HCT116 (cell line): ENCODE measurements around the gene KCNK5. TPM values are rescaled to one million over a fixed set of nuclear protein-coding genes. Genes with fewer than 3 reads are reported as not detected.

ENCODE experiments used
- ATAC-seq: fragments of 200-7000 bp; cut with Tn5 transposase; 2 replicates; pipeline ENCODE4 v1.9.1; 2020; ENCODE audit warnings: mild to moderate bottlenecking, moderate library complexity
- BruUV-seq: library from RNA; stranded (reverse); fragments of 400-500 nt; replicated peaks from 2 replicates; lab custom pipeline; 2021; lab: Mats Ljungman, UMichigan
- CTCF ChIA-PET: fragments of 300-600 bp; sonication (Branson Sonifier 250); formaldehyde crosslinking; loops from one replicate; lab custom pipeline; 2021; ENCODE audit warnings: antibody characterized with exemption; lab: Charles Lee
- POLR2A ChIA-PET: fragments of 300-600, 350-600 bp; sonication (Branson Sonifier 250); formaldehyde crosslinking; loops from one replicate; lab custom pipeline; 2021; ENCODE audit warnings: antibody characterized with exemption; lab: Charles Lee
- RAD21 ChIA-PET, 2 experiments: fragments of 300-600 bp; sonication (Branson Sonifier 250); formaldehyde crosslinking; loops; one replicate each; lab custom pipeline; 2023; ENCODE audit warnings: low total read pairs in 2 of 2; ENCODE audit not compliant: uncharacterized antibody in 2 of 2, unreplicated experiment in 2 of 2, low non-redundant PET in 1 of 2; lab: Charles Lee
- DNase-seq: peaks from one replicate; pipeline ENCODE4 v3.0.0-alpha.2; 2010; ENCODE audit warnings: low read depth, low spot score
- H2AFZ ChIP-seq: fragments of 200-600 bp; shearing (Covaris generic), sonication (generic); 2 replicates; pipeline ENCODE4 v1.6.1; 2017; ENCODE audit warnings: low read depth, mixed run types, mixed read lengths, antibody characterized with exemption, low read length; ENCODE audit not compliant: poor library complexity, severe bottlenecking
- H3K27ac ChIP-seq: 2 replicates; pipeline ENCODE4 v1.5.1; 2012; ENCODE audit warnings: low read depth, low read length
- H3K27me3 ChIP-seq: fragments of 200-600 bp; sonication (generic); 2 replicates; pipeline ENCODE4 v1.6.1; 2016; ENCODE audit warnings: mixed run types, low read length, mixed read lengths; ENCODE audit not compliant: insufficient read depth
- H3K36me3 ChIP-seq, 2 experiments: fragments of 200-500 bp in 1 of 2; fragments of 200-600 bp in 1 of 2; sonication (Bioruptor generic) in 1 of 2; sonication (generic) in 1 of 2; 2 replicates each; pipeline versions ENCODE4 v1.5.1 to v1.6.1; 2014 to 2016; ENCODE audit warnings: low read length in 2 of 2, inconsistent platforms in 1 of 2, mixed read lengths in 1 of 2, mixed run types in 1 of 2; ENCODE audit not compliant: insufficient read depth in 2 of 2, control insufficient read depth in 1 of 2
- H3K4me1 ChIP-seq, 2 experiments: fragments of 200-600 bp in 1 of 2; sonication (generic) in 1 of 2; 2 replicates each; pipeline versions ENCODE4 v1.5.1 to v1.6.1; 2012 to 2017; ENCODE audit warnings: low read length in 2 of 2, inconsistent platforms in 1 of 2, mild to moderate bottlenecking in 1 of 2, mixed read lengths in 1 of 2, mixed run types in 1 of 2, moderate library complexity in 1 of 2; ENCODE audit not compliant: insufficient read depth in 2 of 2, control insufficient read depth in 1 of 2
- H3K4me2 ChIP-seq: fragments of 200-600 bp; sonication (generic); 2 replicates; pipeline ENCODE4 v1.6.1; 2017; ENCODE audit warnings: mixed run types, low read length, mixed read lengths
- H3K4me3 ChIP-seq, 2 experiments: fragments of 200-600 bp in 1 of 2; sonication (generic) in 1 of 2; replicated peaks in 1 of 2; 2 replicates each; pipeline ENCODE4 v1.5.1; 2011 to 2016; ENCODE audit warnings: low read length in 2 of 2, control low read depth in 1 of 2, low read depth in 1 of 2, mild to moderate bottlenecking in 1 of 2, mixed read lengths in 1 of 2, mixed run types in 1 of 2
- H3K79me2 ChIP-seq: fragments of 200-600 bp; sonication (generic); 2 replicates; pipeline ENCODE4 v1.6.1; 2017; ENCODE audit warnings: mild to moderate bottlenecking, mixed run types, low read length, moderate library complexity, mixed read lengths; ENCODE audit not compliant: insufficient read depth
- H3K9ac ChIP-seq: fragments of 200-600 bp; sonication (generic); 2 replicates; pipeline ENCODE4 v1.6.1; 2016; ENCODE audit warnings: low read length, mixed read lengths
- H3K9me2 ChIP-seq: fragments of 200-600 bp; sonication (generic), shearing (Covaris generic); 2 replicates; pipeline ENCODE4 v1.6.1; 2017; ENCODE audit warnings: mixed run types, mild to moderate bottlenecking, moderate library complexity; ENCODE audit not compliant: insufficient read depth
- H3K9me3 ChIP-seq, 2 experiments: fragments of 200-500 bp in 1 of 2; fragments of 200-600 bp in 1 of 2; sonication (Bioruptor generic) in 1 of 2; sonication (generic) in 1 of 2; 2 replicates each; pipeline ENCODE4 v1.6.1; 2014 to 2017; ENCODE audit warnings: low read length in 2 of 2, mixed read lengths in 2 of 2, inconsistent platforms in 1 of 2, low read depth in 1 of 2, mild to moderate bottlenecking in 1 of 2, mixed run types in 1 of 2, moderate library complexity in 1 of 2; ENCODE audit not compliant: control insufficient read depth in 1 of 2, insufficient read depth in 1 of 2
- H4K20me1 ChIP-seq: fragments of 200-600 bp; sonication (generic), shearing (Covaris generic); 2 replicates; pipeline ENCODE4 v1.6.1; 2017; ENCODE audit warnings: mixed run types, mild to moderate bottlenecking, moderate library complexity; ENCODE audit not compliant: insufficient read depth
- CBX3 ChIP-seq: IDR thresholded peaks from 2 replicates; pipeline ENCODE4 v1.6.1; 2012; ENCODE audit warnings: low read depth
- CEBPB ChIP-seq: IDR thresholded peaks from 2 replicates; pipeline ENCODE4 v1.6.1; 2012; ENCODE audit warnings: low read depth
- EGR1 ChIP-seq: IDR thresholded peaks from 2 replicates; pipeline ENCODE4 v1.6.1; 2012; ENCODE audit warnings: low read depth
- ELF1 ChIP-seq: IDR thresholded peaks from 2 replicates; pipeline ENCODE4 v1.6.1; 2012; ENCODE audit warnings: low read depth, borderline replicate concordance
- EZH2 ChIP-seq: fragments of 200-600 bp; sonication (generic); IDR thresholded peaks from 2 replicates; pipeline ENCODE4 v1.6.1; 2017; ENCODE audit warnings: antibody characterized with exemption, mixed run types
- FOSL1 ChIP-seq: IDR thresholded peaks from 2 replicates; pipeline ENCODE4 v1.6.1; 2012; ENCODE audit warnings: low read depth
- POLR2A ChIP-seq: IDR thresholded peaks from 2 replicates; pipeline ENCODE4 v1.7.0; 2011; ENCODE audit warnings: borderline replicate concordance; ENCODE audit not compliant: insufficient read depth, insufficient read length; ENCODE audit errors: extremely low read depth
- POLR2AphosphoS5 ChIP-seq: IDR thresholded peaks from 2 replicates; pipeline ENCODE4 v1.6.1; 2011; ENCODE audit warnings: mild to moderate bottlenecking, low read depth, low read length, moderate library complexity
- RAD21 ChIP-seq: IDR thresholded peaks from 2 replicates; pipeline ENCODE4 v1.6.1; 2012; ENCODE audit warnings: low read depth, mild to moderate bottlenecking
- SIN3A ChIP-seq: IDR thresholded peaks from 2 replicates; pipeline ENCODE4 v1.6.1; 2012; ENCODE audit warnings: low read depth
- SP1 ChIP-seq: IDR thresholded peaks from 2 replicates; pipeline ENCODE4 v1.6.1; 2012; ENCODE audit warnings: low read depth
- YY1 ChIP-seq: IDR thresholded peaks from 2 replicates; pipeline ENCODE4 v1.6.1; 2011; ENCODE audit warnings: low read length, low read depth, moderate library complexity, mild to moderate bottlenecking; ENCODE audit not compliant: insufficient replicate concordance; ENCODE audit errors: extremely low read depth
- ZFX ChIP-seq: fragments of 450-650 bp; IDR thresholded peaks from 2 replicates; pipeline ENCODE4 v1.6.1; 2017
- intact Hi-C: fragments of 100-400 bp; cut with micrococcal nuclease; formaldehyde crosslinking; loops from 2 replicates; pipeline ENCODE4 v1.10.0; 2022
- total RNA-seq: library from RNA; stranded (reverse); gene quantifications from one replicate; pipeline ENCODE4 v1.2.1, GENCODE V29; 2021; ENCODE audit not compliant: unreplicated experiment
- TF ChIP-seq, protein P1 (sequence below): IDR thresholded peaks from 2 replicates; pipeline ENCODE4 v1.6.1; 2012
- TF ChIP-seq, protein P2 (sequence below): IDR thresholded peaks from 2 replicates; pipeline ENCODE4 v1.6.1; 2012; ENCODE audit warnings: low read depth

KCNK5 gene
- total RNA-seq, 1 experiment from 2014 or later, result 9.5 TPM

DNA sequence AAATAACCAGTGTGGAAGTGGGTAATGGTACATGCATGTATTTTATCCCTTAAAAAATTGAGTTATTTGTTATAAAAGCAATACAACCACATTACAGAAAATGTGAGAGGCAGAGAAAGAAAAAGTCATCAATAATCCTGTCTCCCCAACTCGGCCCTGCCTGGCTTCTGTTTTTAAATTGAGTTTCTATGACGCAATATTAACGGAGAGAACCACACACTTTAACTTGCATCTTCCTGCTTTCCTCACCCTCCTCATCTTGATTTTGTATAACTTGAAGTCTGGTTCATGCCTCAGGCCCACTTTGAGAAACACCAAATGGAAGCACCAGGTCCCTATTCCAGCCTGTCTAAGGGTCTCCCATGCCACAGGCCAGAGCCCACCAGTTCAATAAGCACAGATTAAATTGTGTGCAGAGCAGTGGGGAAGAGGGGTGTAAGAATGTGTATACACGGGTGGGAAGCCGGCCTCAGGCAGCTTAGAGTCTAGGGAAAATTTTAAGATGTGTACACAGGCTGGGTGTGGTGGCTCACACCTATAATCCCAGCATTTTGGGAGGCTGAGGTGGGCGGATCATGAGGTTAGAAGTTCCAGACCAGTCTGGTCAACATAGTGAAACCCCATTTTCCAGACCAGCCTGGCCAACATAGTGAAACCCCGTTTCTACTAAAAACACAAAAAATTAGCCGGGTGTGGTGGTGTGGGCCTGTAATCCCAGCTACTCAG, 15.9 kb downstream of the KCNK5 start:
- H3K9me2 ChIP-seq, result no peaks in the 10 kb centered on the region

DNA sequence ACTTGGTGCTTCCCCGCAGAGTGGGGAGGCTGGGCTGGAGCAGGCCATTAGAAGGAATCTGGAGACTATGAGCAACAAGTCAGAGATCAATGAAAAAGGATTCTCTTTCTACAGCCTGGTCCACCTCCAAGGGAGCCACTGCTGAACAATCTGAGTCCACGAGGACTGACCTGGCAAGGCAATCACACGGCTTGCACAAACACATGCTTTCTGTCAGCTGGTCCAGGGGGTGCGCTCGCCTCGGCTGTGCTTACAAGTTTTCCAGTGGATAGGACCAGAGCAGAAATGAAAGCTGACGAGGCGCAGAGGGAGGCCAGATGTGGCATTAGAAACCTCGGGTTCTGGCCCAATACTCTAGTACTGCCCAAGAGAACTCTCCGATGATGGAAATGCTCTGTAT, 18.1 kb downstream of the KCNK5 start:
- H3K9ac ChIP-seq, result no peak overlapping the region
- no peaks in the 10 kb centered on the region for H4K20me1 ChIP-seq
- RAD21 ChIA-PET, result no interaction called here
- no peak overlapping the region for H3K27ac ChIP-seq
- POLR2A ChIA-PET, result no interaction called here
- no peaks in the 10 kb centered on the region for H3K27me3 ChIP-seq
- H3K4me3 ChIP-seq, result no peak overlapping the region
- TF ChIP-seq YY1 (no peak), POLR2A (no peak), ZFX (no peak), SIN3A (no peak), CEBPB (no peak), RAD21 (no peak)
- TF ChIP-seq, protein P1, sequence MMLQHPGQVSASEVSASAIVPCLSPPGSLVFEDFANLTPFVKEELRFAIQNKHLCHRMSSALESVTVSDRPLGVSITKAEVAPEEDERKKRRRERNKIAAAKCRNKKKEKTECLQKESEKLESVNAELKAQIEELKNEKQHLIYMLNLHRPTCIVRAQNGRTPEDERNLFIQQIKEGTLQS, result no peak
- TF ChIP-seq, protein P2, sequence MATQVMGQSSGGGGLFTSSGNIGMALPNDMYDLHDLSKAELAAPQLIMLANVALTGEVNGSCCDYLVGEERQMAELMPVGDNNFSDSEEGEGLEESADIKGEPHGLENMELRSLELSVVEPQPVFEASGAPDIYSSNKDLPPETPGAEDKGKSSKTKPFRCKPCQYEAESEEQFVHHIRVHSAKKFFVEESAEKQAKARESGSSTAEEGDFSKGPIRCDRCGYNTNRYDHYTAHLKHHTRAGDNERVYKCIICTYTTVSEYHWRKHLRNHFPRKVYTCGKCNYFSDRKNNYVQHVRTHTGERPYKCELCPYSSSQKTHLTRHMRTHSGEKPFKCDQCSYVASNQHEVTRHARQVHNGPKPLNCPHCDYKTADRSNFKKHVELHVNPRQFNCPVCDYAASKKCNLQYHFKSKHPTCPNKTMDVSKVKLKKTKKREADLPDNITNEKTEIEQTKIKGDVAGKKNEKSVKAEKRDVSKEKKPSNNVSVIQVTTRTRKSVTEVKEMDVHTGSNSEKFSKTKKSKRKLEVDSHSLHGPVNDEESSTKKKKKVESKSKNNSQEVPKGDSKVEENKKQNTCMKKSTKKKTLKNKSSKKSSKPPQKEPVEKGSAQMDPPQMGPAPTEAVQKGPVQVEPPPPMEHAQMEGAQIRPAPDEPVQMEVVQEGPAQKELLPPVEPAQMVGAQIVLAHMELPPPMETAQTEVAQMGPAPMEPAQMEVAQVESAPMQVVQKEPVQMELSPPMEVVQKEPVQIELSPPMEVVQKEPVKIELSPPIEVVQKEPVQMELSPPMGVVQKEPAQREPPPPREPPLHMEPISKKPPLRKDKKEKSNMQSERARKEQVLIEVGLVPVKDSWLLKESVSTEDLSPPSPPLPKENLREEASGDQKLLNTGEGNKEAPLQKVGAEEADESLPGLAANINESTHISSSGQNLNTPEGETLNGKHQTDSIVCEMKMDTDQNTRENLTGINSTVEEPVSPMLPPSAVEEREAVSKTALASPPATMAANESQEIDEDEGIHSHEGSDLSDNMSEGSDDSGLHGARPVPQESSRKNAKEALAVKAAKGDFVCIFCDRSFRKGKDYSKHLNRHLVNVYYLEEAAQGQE, result no peak
- no TSS peak for BruUV-seq
- H2AFZ ChIP-seq, result no peak overlapping the region
- ATAC-seq (no peak), DNase-seq (no peak)
- no peak overlapping the region for H3K4me2 ChIP-seq
- 0 out of 4 replicates have a peak, but pooled peaks cover 0 to 5% of the 10 kb centered on the region in 2 experiments for H3K36me3 ChIP-seq
- H3K79me2 ChIP-seq, result peaks cover 80% of the 10 kb centered on the region
- no peaks in the 10 kb centered on the region for H3K9me3 ChIP-seq
- H3K9me2 ChIP-seq, result no peaks in the 10 kb centered on the region
- CTCF ChIA-PET, result no interaction called here
- intact Hi-C loops, result no loop called here
- peaks cover 25 to 40% of the 10 kb centered on the region in 2 experiments for H3K4me1 ChIP-seq

More for the DNA sequence above, 15.9 kb downstream of the KCNK5 start:
- RAD21 ChIA-PET, result no interaction called here
- CTCF ChIA-PET, result no interaction called here
- Histone ChIP-seq H3K36me3 (0 out of 4 replicates have a peak, but pooled peaks cover 0 to 5% of the 10 kb centered on the region in 2 experiments), H4K20me1 (no peaks in the 10 kb centered on the region), H3K27ac (no peak overlapping the region), H3K4me3 (no peak overlapping the region), H3K9ac (no peak overlapping the region), H3K4me2 (no peak overlapping the region), H3K4me1 (peaks cover 30 to 40% of the 10 kb centered on the region in 2 experiments), H2AFZ (no peak overlapping the region), H3K27me3 (no peaks in the 10 kb centered on the region), H3K79me2 (peaks cover 73% of the 10 kb centered on the region), H3K9me3 (no peaks in the 10 kb centered on the region)
- POLR2A ChIA-PET, result no interaction called here
- DNase-seq (no peak), ATAC-seq (no peak)
- TF ChIP-seq EZH2 (no peak), ELF1 (no peak), SP1 (no peak), FOSL1 (no peak), EGR1 (no peak), POLR2AphosphoS5 (no peak), CBX3 (no peak), YY1 (no peak), RAD21 (no peak)
- intact Hi-C loops, result no loop called here
- no TSS peak for BruUV-seq
